IPS-18a (cell line): Measurements from ENCODE around the gene RPL29.

Experiments
- H3K27ac ChIP-seq: one replicate; pipeline ENCODE4 v1.5.1; 2013; ENCODE audit warnings: low read length
- H3K27me3 ChIP-seq: one replicate; pipeline ENCODE4 v1.6.1; 2013; ENCODE audit warnings: mild to moderate bottlenecking, low read length; ENCODE audit not compliant: control insufficient read depth, insufficient read depth
- H3K36me3 ChIP-seq: one replicate; pipeline ENCODE4 v1.6.1; 2013; ENCODE audit warnings: low read depth, low read length; ENCODE audit not compliant: control insufficient read depth
- H3K4me1 ChIP-seq: one replicate; pipeline ENCODE4 v1.6.1; 2013; ENCODE audit warnings: low read depth, low read length; ENCODE audit not compliant: control insufficient read depth
- H3K4me3 ChIP-seq: one replicate; pipeline ENCODE4 v1.5.1; 2013; ENCODE audit warnings: low read length
- H3K9ac ChIP-seq: one replicate; pipeline ENCODE4 v1.6.1; 2013; ENCODE audit warnings: mild to moderate bottlenecking, low read length, moderate library complexity
- H3K9me3 ChIP-seq: one replicate; pipeline ENCODE4 v1.6.1; 2013; ENCODE audit warnings: low read depth, low read length; ENCODE audit not compliant: control insufficient read depth

RPL29 gene

DNA sequence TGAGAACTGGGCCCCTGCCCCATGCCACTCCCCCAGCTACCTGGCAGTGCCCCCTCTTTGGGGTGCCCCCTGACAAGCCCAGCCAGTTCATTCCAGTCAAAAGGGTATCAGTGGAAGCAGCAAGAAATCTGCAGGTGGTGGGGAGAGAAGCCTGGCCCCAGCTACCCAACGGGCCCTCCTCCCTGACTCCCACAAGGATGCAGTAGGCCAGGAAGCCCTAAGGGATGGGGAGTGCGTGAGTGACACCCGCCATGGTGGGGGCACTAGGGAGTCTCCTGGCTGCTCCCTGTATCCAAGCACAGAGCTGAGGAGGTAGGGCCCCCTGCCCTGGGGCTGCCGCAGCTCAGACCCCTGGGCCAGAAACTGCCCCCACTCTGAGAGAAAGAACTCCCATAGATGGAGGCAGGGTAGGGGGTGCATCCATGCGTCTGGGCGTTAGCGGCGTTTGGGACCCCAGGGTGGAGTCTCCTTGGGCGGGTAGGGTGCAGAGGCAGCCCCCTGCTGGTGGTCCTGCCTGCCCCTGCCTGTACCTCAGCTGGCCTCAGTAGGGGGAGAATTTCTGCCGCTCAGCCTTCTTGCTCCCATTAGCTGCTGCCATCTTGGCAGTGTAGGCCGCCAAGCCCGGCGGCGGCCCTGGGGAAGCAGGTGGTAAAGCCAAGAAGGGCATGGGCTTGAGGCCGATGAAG lies 38.0 kb downstream of the RPL29 start:
- peaks cover 44% of the 10 kb centered on the region for H3K27me3 ChIP-seq
- no peaks in the 10 kb centered on the region for H3K36me3 ChIP-seq
- H3K27ac ChIP-seq: no peak overlapping the region
- no peaks in the 10 kb centered on the region for H3K9me3 ChIP-seq
- no peak overlapping the region for H3K4me3 ChIP-seq
- no peak overlapping the region for H3K9ac ChIP-seq
- H3K4me1 ChIP-seq: peaks cover 4% of the 10 kb centered on the region

DNA sequence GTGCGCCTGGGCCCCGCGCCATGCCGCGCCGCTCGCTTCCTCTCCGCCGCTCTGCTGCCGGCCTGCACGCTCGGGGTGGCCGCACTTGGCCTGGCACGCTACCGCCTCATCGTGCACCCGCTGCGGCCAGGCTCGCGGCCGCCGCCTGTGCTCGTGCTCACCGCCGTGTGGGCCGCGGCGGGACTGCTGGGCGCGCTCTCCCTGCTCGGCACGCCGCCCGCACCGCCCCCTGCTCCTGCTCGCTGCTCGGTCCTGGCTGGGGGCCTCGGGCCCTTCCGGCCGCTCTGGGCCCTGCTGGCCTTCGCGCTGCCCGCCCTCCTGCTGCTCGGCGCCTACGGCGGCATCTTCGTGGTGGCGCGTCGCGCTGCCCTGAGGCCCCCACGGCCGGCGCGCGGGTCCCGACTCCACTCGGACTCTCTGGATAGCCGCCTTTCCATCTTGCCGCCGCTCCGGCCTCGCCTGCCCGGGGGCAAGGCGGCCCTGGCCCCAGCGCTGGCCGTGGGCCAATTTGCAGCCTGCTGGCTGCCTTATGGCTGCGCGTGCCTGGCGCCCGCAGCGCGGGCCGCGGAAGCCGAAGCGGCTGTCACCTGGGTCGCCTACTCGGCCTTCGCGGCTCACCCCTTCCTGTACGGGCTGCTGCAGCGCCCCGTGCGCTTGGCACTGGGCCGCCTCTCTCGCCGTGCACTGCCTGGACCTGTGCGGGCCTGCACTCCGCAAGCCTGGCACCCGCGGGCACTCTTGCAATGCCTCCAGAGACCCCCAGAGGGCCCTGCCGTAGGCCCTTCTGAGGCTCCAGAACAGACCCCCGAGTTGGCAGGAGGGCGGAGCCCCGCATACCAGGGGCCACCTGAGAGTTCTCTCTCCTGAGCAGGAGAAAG lies 39.6 kb downstream of the RPL29 start:
- Histone ChIP-seq H3K36me3 (no peaks in the 10 kb centered on the region), H3K9ac (no peak overlapping the region), H3K4me1 (peaks cover 4% of the 10 kb centered on the region), H3K4me3 (peak overlapping the region; percentile 52), H3K27me3 (peaks cover 48% of the 10 kb centered on the region), H3K27ac (no peak overlapping the region), H3K9me3 (no peaks in the 10 kb centered on the region)

DNA sequence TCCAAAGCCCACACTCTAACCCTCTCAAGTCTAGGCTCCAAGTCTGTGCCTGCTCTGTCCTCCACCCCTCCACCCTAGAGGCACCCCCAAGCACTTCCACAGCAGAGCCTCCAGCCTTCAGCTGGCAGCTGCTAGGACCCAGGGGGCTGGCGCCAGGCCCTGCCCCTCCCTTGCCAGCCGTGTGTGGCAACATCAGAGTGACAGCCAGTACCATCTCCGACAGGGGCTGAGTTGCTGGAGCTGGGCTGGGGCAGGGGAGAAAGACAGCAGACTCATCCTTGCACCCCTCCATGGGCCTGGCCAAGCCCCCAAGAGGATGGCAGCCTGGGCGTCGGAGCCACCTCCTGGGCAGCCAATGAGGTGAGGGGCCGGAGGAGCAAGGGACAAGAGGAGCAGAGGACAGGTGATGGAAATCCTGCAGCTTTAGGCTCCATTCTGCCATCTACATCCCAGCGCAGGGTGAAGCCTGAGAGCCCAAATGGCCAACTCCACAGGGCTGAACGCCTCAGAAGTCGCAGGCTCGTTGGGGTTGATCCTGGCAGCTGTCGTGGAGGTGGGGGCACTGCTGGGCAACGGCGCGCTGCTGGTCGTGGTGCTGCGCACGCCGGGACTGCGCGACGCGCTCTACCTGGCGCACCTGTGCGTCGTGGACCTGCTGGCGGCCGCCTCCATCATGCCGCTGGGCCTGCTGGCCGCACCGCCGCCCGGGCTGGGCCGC lies 40.4 kb downstream of the RPL29 start, which contains the start of gene GPR62:
Gene GPR62, plus strand, starts transcription at position 207 of the 718 bp plus-strand sequence. Its CDS starts 272 bp downstream, at position 479.
- H3K36me3 ChIP-seq: no peaks in the 10 kb centered on the region
- H3K27ac ChIP-seq: no peak within 1 kb of the TSS
- H3K4me1 ChIP-seq: peaks cover 4% of the 10 kb centered on the region
- no peaks in the 10 kb centered on the region for H3K9me3 ChIP-seq
- no peak within 1 kb of the TSS for H3K9ac ChIP-seq
- peak within 1 kb of the TSS; percentile 52 for H3K4me3 ChIP-seq
- peaks cover 54% of the 10 kb centered on the region for H3K27me3 ChIP-seq

DNA sequence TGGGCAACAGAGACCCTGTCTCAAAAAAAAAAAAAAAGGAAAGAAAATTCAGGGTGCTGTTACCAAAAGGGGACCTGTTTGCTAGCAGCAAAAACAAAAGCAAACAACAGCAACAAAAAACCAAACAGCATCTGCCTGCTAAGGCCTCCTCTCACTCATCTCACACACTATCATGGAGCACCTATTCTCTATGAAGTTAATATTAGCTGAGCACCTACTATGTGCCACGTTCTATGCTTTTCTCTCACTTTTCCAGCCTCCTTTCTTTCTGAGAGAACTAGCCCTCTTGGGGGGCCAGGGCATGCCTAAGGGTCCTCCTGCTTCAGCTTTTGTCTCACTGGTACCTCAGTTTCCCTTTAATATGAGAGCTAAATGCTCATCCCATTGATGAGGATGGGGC lies 41.0 kb downstream of the RPL29 start:
- peaks cover 4% of the 10 kb centered on the region for H3K4me1 ChIP-seq
- no peaks in the 10 kb centered on the region for H3K9me3 ChIP-seq
- no peak overlapping the region for H3K4me3 ChIP-seq
- H3K36me3 ChIP-seq: no peaks in the 10 kb centered on the region
- peaks cover 54% of the 10 kb centered on the region for H3K27me3 ChIP-seq
- H3K9ac ChIP-seq: no peak overlapping the region
- H3K27ac ChIP-seq: no peak overlapping the region

DNA sequence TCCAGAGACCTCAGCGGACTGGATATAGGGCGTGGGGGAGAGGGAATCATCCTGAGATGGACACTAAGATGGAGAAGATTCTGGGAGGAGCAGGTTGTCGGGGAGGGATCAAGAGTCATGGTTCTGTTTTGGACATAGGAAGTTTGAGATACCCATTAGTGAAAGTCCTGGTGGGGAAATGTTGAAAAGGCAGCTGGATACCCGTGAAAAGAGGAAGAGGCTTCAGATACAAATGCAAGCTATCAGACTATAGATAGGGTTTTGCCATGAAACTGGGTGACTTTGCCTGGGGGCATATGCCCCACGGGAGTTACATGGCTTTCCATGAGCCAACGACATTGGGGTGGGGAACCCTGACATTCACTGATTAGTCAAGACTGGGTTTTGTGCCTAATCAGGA lies 41.6 kb downstream of the RPL29 start:
- H3K9me3 ChIP-seq: no peaks in the 10 kb centered on the region
- H3K27ac ChIP-seq: no peak overlapping the region
- H3K9ac ChIP-seq: no peak overlapping the region
- H3K36me3 ChIP-seq: no peaks in the 10 kb centered on the region
- H3K4me1 ChIP-seq: peaks cover 4% of the 10 kb centered on the region
- no peak overlapping the region for H3K4me3 ChIP-seq
- peaks cover 56% of the 10 kb centered on the region for H3K27me3 ChIP-seq

DNA sequence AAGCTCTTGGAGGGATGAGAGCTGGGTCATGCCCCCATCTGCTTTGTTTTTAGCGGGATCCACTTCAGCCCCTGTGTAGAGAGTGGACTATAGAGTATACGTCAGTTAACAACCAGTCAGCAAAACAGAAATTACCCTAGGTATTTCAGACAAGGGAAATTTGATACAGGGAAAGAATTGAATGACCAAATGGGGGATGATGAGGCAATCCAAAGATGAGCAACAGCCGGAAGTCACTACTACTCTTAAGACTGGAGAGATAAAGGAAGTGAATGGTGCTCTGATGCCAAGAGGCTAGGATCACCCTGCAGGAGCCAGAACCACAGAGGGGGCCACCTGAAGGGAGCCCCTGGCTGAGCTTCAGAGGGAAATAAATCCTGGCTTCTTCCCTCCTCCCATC lies 42.2 kb downstream of the RPL29 start:
- Histone ChIP-seq H3K9ac (no peak overlapping the region), H3K4me1 (peaks cover 4% of the 10 kb centered on the region), H3K27me3 (peaks cover 60% of the 10 kb centered on the region), H3K9me3 (no peaks in the 10 kb centered on the region), H3K36me3 (no peaks in the 10 kb centered on the region), H3K4me3 (no peak overlapping the region), H3K27ac (no peak overlapping the region)

DNA sequence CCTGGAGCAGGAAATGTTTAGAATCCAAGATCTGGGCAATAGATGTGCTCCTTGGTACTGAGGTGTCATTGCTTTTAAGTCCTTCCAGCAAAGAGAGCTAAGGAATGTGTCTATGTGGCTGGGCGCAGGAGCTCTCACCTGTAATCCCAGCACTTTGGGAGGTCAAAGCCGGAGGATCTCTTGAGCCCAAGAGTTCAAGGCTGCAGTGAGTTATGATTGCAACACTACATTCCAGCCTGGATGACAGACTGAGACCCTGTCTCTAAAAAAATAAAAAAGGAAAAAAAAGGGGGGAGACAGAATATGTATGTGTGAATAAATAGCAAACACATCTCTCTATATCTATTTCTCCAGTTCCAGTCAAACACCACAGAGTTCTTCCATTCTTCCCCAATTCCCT lies 44.8 kb downstream of the RPL29 start:
- no peaks in the 10 kb centered on the region for H3K9me3 ChIP-seq
- H3K4me3 ChIP-seq: no peak overlapping the region
- peaks cover 45% of the 10 kb centered on the region for H3K27me3 ChIP-seq
- no peaks in the 10 kb centered on the region for H3K36me3 ChIP-seq
- peaks cover 4% of the 10 kb centered on the region for H3K4me1 ChIP-seq
- no peak overlapping the region for H3K9ac ChIP-seq
- no peak overlapping the region for H3K27ac ChIP-seq

DNA sequence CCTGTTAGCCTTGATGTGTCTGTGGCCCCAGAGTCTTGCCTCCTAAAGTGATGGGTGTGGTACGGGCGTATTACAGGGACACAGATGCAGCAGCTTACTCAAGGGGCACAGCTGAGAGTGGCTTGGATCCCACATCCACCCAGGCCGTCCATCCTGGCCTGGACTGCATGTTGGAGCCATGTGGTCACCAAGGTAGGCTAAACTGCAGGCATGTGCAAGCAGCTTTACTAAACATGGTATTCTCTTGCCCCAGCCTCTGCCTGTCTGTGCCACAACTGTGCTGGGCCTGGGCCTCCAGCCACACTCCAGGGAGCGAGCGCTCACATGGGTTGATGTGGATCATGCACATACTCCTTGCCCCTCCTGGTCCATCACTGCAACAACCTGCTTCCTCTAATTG lies 46.6 kb downstream of the RPL29 start:
- no peaks in the 10 kb centered on the region for H3K36me3 ChIP-seq
- H3K9ac ChIP-seq: no peak overlapping the region
- no peaks in the 10 kb centered on the region for H3K9me3 ChIP-seq
- peaks cover 27% of the 10 kb centered on the region for H3K27me3 ChIP-seq
- no peaks in the 10 kb centered on the region for H3K4me1 ChIP-seq
- H3K27ac ChIP-seq: no peak overlapping the region
- H3K4me3 ChIP-seq: no peak overlapping the region

DNA sequence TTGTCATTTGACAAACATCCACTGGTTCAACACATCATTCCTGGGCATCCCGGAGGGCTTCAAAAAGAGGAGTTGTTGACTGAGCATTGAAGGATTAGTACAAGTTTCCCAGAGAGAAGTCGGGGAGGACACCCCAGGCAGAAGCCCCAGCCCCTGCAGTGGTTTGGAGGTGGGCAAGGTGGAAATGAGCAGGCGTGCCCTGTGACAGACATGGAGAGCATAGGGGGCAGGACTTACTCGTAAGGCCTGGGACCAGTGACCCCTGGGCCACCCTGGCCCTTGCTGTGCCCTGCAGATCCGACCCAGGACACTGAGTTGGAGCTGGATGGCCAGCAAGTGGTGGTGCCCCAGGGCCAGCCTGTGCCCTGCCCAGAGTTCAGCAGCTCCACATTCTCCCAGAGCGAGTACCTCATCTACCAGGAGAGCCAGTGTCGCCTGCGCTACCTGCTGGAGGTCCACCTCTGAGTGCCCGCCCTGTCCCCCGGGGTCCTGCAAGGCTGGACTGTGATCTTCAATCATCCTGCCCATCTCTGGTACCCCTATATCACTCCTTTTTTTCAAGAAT lies 47.6 kb downstream of the RPL29 start:
- H3K27me3 ChIP-seq: peaks cover 17% of the 10 kb centered on the region
- no peak overlapping the region for H3K27ac ChIP-seq
- no peaks in the 10 kb centered on the region for H3K9me3 ChIP-seq
- no peaks in the 10 kb centered on the region for H3K36me3 ChIP-seq
- no peaks in the 10 kb centered on the region for H3K4me1 ChIP-seq
- no peak overlapping the region for H3K9ac ChIP-seq
- H3K4me3 ChIP-seq: no peak overlapping the region

DNA sequence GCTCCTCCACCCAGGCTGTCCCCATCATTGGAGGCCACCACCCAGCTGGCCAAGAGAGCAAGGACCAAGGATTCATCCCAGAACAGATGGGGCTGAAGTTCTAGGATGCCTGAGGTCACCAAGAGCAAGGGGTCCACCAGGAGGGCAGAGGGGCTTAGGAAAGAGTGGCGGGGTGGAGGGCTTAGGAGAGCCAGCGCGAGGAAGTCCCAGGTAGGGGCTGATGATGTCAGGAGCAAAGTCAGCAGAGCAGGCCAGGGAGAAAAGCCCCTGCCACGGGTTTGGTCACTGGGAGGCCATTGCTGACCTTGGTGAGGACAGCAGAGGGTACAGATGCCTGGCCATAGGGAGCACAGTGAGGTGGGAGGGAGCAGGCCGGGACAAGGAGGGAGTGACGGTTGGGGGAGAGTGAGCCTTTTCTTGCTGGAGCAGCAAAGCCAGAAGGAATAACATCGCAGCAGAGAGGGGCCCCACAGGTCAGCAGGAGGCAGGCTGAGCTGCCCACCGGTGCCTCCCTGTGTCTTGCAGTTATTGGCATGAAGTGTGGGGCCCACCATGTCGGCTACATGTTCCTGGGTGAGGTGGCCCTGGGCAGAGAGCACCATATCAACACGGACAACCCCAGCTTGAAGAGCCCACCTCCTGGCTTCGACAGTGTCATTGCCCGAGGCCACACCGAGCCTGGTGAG lies 48.3 kb downstream of the RPL29 start:
- peaks cover 16% of the 10 kb centered on the region for H3K27me3 ChIP-seq
- no peaks in the 10 kb centered on the region for H3K9me3 ChIP-seq
- H3K9ac ChIP-seq: no peak overlapping the region
- no peaks in the 10 kb centered on the region for H3K36me3 ChIP-seq
- no peak overlapping the region for H3K27ac ChIP-seq
- peaks cover 3% of the 10 kb centered on the region for H3K4me1 ChIP-seq
- H3K4me3 ChIP-seq: no peak overlapping the region

DNA sequence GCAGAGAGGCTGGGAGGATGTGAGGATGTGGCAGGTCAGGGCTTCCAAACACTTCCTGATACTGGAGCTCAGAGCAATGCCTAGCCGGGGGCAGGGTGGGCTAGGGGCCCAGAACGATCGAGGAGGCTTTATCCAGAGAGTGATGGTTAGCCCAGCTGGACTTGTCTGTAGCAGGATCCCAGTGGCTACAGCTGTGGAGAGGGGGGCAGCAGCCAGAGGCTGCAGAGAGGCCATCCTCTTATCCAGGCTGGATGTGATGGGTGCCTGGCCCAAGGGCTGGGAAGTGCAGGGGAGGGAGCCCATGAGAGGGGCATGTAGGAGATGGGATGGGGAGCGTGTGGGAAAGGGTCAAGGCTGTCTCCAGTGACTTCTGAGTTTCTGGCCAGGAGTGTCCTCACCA lies 48.9 kb downstream of the RPL29 start:
- Histone ChIP-seq H3K4me3 (no peak overlapping the region), H3K9me3 (no peaks in the 10 kb centered on the region), H3K27ac (no peak overlapping the region), H3K27me3 (peaks cover 16% of the 10 kb centered on the region), H3K9ac (no peak overlapping the region), H3K36me3 (no peaks in the 10 kb centered on the region), H3K4me1 (peaks cover 5% of the 10 kb centered on the region)
